SK-N-SH (cell line): ENCODE results near the gene PUS3. TPM values are rescaled to one million over a fixed set of nuclear protein-coding genes. Genes with fewer than 3 reads are reported as not detected.
A peak's percentile ranks its signal among the peaks of the same experiment; 100 is the strongest.

ENCODE experiments used
- CTCF ChIA-PET: fragments of 300-600, 350-600 bp; formaldehyde crosslinking; extraction: SDS; loops from one replicate; lab custom pipeline; 2021; lab: Yijun Ruan, JAX
- POLR2A ChIA-PET: fragments of 350-600 bp; sonication (Branson Sonifier 250); formaldehyde crosslinking; extraction: SDS; loops from one replicate; lab custom pipeline; 2020; ENCODE audit warnings: antibody characterized with exemption, inconsistent platforms; lab: Yijun Ruan, JAX
- DNase-seq: peaks from one replicate; pipeline ENCODE4 v3.0.0; 2012
- H2AFZ ChIP-seq: fragments of 200-600 bp; sonication (generic); 2 replicates; pipeline ENCODE4 v1.8.1; 2016; ENCODE audit warnings: antibody characterized with exemption, mild to moderate bottlenecking, low read depth
- H3F3A ChIP-seq: fragments of 200-600 bp; sonication (generic); replicated peaks from 2 replicates; pipeline ENCODE3; 2016; ENCODE audit warnings: antibody characterized with exemption, mild to moderate bottlenecking; ENCODE audit not compliant: insufficient read depth
- H3K27ac ChIP-seq, 2 experiments: fragments of 200-500 bp in 1 of 2; fragments of 200-600 bp in 1 of 2; sonication (Bioruptor generic) in 1 of 2; sonication (generic), shearing (Covaris generic) in 1 of 2; 2 replicates each; pipeline versions ENCODE4 v1.5.1 to v1.6.1; 2014 to 2016; ENCODE audit warnings: low read depth in 2 of 2, inconsistent platforms in 1 of 2, low read length in 1 of 2, mild to moderate bottlenecking in 1 of 2, mixed read lengths in 1 of 2
- H3K27me3 ChIP-seq: fragments of 200-600 bp; sonication (generic), shearing (Covaris generic); 2 replicates; pipeline ENCODE4 v1.6.1; 2016; ENCODE audit warnings: mixed run types; ENCODE audit not compliant: insufficient read depth
- H3K36me3 ChIP-seq, 2 experiments: fragments of 200-500 bp in 1 of 2; fragments of 200-600 bp in 1 of 2; sonication (Bioruptor generic) in 1 of 2; sonication (generic) in 1 of 2; replicated peaks in 1 of 2; 2 replicates each; pipeline versions ENCODE3 to v1.5.1; 2014 to 2016; ENCODE audit warnings: low read length in 1 of 2, mild to moderate bottlenecking in 1 of 2; ENCODE audit not compliant: insufficient read depth in 2 of 2, control insufficient read depth in 1 of 2
- H3K4me1 ChIP-seq, 2 experiments: fragments of 200-500 bp in 1 of 2; fragments of 200-600 bp in 1 of 2; sonication (Bioruptor generic) in 1 of 2; sonication (generic), shearing (Covaris generic) in 1 of 2; 2 replicates each; pipeline versions ENCODE4 v1.5.1 to v1.6.1; 2014 to 2016; ENCODE audit warnings: low read depth in 1 of 2, low read length in 1 of 2, mixed run types in 1 of 2; ENCODE audit not compliant: insufficient read depth in 2 of 2, control insufficient read depth in 1 of 2
- H3K4me2 ChIP-seq: fragments of 200-600 bp; sonication (generic), shearing (Covaris generic); 2 replicates; pipeline ENCODE4 v1.6.1; 2017; ENCODE audit warnings: mixed run types
- H3K4me3 ChIP-seq, 2 experiments: fragments of 200-500 bp in 1 of 2; fragments of 200-600 bp in 1 of 2; sonication (Bioruptor generic) in 1 of 2; sonication (generic), shearing (Covaris generic) in 1 of 2; 2 replicates each; pipeline versions ENCODE4 v1.5.1 to v1.8.1; 2014 to 2016; ENCODE audit warnings: low read depth in 2 of 2, inconsistent platforms in 1 of 2, low read length in 1 of 2, mild to moderate bottlenecking in 1 of 2, mixed read lengths in 1 of 2, moderate library complexity in 1 of 2
- H3K79me2 ChIP-seq: fragments of 200-600 bp; sonication (generic); 2 replicates; pipeline ENCODE4 v1.8.1; 2017; ENCODE audit warnings: mild to moderate bottlenecking; ENCODE audit not compliant: insufficient read depth
- H3K9ac ChIP-seq: fragments of 200-600 bp; sonication (generic); 2 replicates; pipeline ENCODE4 v1.6.1; 2017; ENCODE audit warnings: mixed run types
- H3K9me2 ChIP-seq: fragments of 200-600 bp; sonication (generic); 2 replicates; pipeline ENCODE4 v1.6.1; 2017; ENCODE audit warnings: mixed run types
- H3K9me3 ChIP-seq: fragments of 200-600 bp; sonication (generic); 2 replicates; pipeline ENCODE4 v1.6.1; 2017; ENCODE audit warnings: mixed run types, mild to moderate bottlenecking, moderate library complexity
- H4K20me1 ChIP-seq: fragments of 200-600 bp; sonication (generic); 2 replicates; pipeline ENCODE4 v1.6.1; 2017; ENCODE audit warnings: mild to moderate bottlenecking, mixed run types; ENCODE audit not compliant: insufficient read depth
- CHD2 ChIP-seq: fragments of 150-350 bp; IDR thresholded peaks from 2 replicates; pipeline ENCODE4 v1.6.1; 2018; ENCODE audit warnings: low read length; ENCODE audit not compliant: partially characterized antibody
- EP300 ChIP-seq, 2 experiments: IDR thresholded peaks; 2 replicates each; pipeline versions ENCODE4 v1.4.0 to v1.6.1; 2012; ENCODE audit warnings: borderline replicate concordance in 1 of 2, low read depth in 1 of 2, low read length in 1 of 2
- EZH2phosphoT487 ChIP-seq: fragments of 200-600 bp; sonication (generic); IDR thresholded peaks from 2 replicates; pipeline ENCODE4 v1.6.1; 2017; ENCODE audit warnings: low read depth, mixed run types, mild to moderate bottlenecking, antibody characterized with exemption, moderate library complexity, borderline replicate concordance
- FOSL2 ChIP-seq: IDR thresholded peaks from 2 replicates; pipeline ENCODE4 v1.4.0; 2012; ENCODE audit warnings: low read depth, mild to moderate bottlenecking, moderate library complexity, borderline replicate concordance
- FOXJ3 ChIP-seq: sonication (generic); formaldehyde crosslinking; IDR thresholded peaks from 2 replicates; pipeline ENCODE4 v1.5.1; 2020; ENCODE audit warnings: mild to moderate bottlenecking, missing genetic modification reagents
- GABPA ChIP-seq: IDR thresholded peaks from 2 replicates; pipeline ENCODE4 v1.4.0; 2012; ENCODE audit warnings: low read depth, mild to moderate bottlenecking
- IRF3 ChIP-seq: fragments of 150-350 bp; IDR thresholded peaks from 2 replicates; pipeline ENCODE4 v1.6.1; 2016; ENCODE audit warnings: mild to moderate bottlenecking, low read depth, low read length
- JUND ChIP-seq: IDR thresholded peaks from 2 replicates; pipeline ENCODE4 v1.4.0; 2012
- MEF2A ChIP-seq: IDR thresholded peaks from 2 replicates; pipeline ENCODE4 v1.4.0; 2012; ENCODE audit warnings: low read depth, borderline replicate concordance
- MXI1 ChIP-seq: IDR thresholded peaks from 2 replicates; pipeline ENCODE4 v1.6.1; 2012; ENCODE audit warnings: mild to moderate bottlenecking, low read depth, low read length, improper control_type of control experiment
- NRF1 ChIP-seq: IDR thresholded peaks from 2 replicates; pipeline ENCODE4 v1.6.1; 2012; ENCODE audit warnings: low read depth, mild to moderate bottlenecking, low read length
- PBX3 ChIP-seq: IDR thresholded peaks from 2 replicates; pipeline ENCODE4; 2012
- RAD21 ChIP-seq: IDR thresholded peaks from 2 replicates; pipeline ENCODE4 v1.6.1; 2012; ENCODE audit warnings: mild to moderate bottlenecking, low read length
- REST ChIP-seq: IDR thresholded peaks from 2 replicates; pipeline ENCODE4 v1.6.1; 2012; ENCODE audit warnings: mild to moderate bottlenecking, low read depth, low read length, moderate library complexity
- RXRA ChIP-seq: IDR thresholded peaks from 2 replicates; pipeline ENCODE4 v1.4.0; 2012; ENCODE audit warnings: low read depth, mild to moderate bottlenecking, borderline replicate concordance
- SIN3A ChIP-seq: IDR thresholded peaks from 2 replicates; pipeline ENCODE4 v1.6.1; 2012; ENCODE audit warnings: low read depth, mild to moderate bottlenecking, low read length, moderate library complexity, borderline replicate concordance
- SMC3 ChIP-seq: IDR thresholded peaks from 2 replicates; pipeline ENCODE4 v1.6.1; 2012; ENCODE audit warnings: low read depth, low read length, improper control_type of control experiment
- TAF1 ChIP-seq: IDR thresholded peaks from 2 replicates; pipeline ENCODE4 v1.6.1; 2012; ENCODE audit warnings: low read depth, mild to moderate bottlenecking, low read length, moderate library complexity, borderline replicate concordance
- TCF12 ChIP-seq: IDR thresholded peaks from 2 replicates; pipeline ENCODE4 v1.4.0; 2012
- TEAD4 ChIP-seq: IDR thresholded peaks from 2 replicates; pipeline ENCODE4 v1.4.0; 2012; ENCODE audit warnings: mild to moderate bottlenecking, borderline replicate concordance; ENCODE audit not compliant: insufficient read depth
- USF1 ChIP-seq: IDR thresholded peaks from 2 replicates; pipeline ENCODE4 v1.4.0; 2012; ENCODE audit warnings: low read depth, borderline replicate concordance
- YY1 ChIP-seq: IDR thresholded peaks from 2 replicates; pipeline ENCODE4 v1.4.0; 2012; ENCODE audit warnings: low read depth, mild to moderate bottlenecking
- ZBTB33 ChIP-seq: IDR thresholded peaks from 2 replicates; pipeline ENCODE4 v1.4.0; 2012; ENCODE audit warnings: low read depth, borderline replicate concordance
- WGBS: methylation state at CpG from one replicate; pipeline ENCODE4 v1.1.6; 2017; ENCODE audit warnings: low lambda C conversion rate; 5-methylcytosine and 5-hydroxymethylcytosine counted together
- polyA plus RNA-seq, 3 experiments: library from polyadenylated mRNA; depleted of rRNA; stranded (reverse); fragments of >200 nt; gene quantifications; 2 replicates each; pipeline ENCODE4 v1.2.3, GENCODE V29; 2012

Gene PUS3
- polyA plus RNA-seq, 1 of the 3 experiments (the other 2 are of a cell fraction): 7.0 TPM

- TF ChIP-seq CHD2: peak; percentile 19
- no peak for TF ChIP-seq MEF2A
- TF ChIP-seq RAD21: peak; percentile 98
- no peak for TF ChIP-seq RXRA
- TF ChIP-seq EZH2phosphoT487: no peak
- no peak for TF ChIP-seq GABPA
- TF ChIP-seq IRF3: no peak
- no peak for TF ChIP-seq TEAD4
- no peak for TF ChIP-seq PBX3
- no peak for TF ChIP-seq TCF12
- TF ChIP-seq ZBTB33: no peak
- TF ChIP-seq MXI1: no peak
- TF ChIP-seq USF1: no peak
- no peak for TF ChIP-seq SIN3A
- no peak for TF ChIP-seq FOXJ3
- no peak for TF ChIP-seq JUND
Measured at GRCh38 chr11:125923012-125923579, 20.1 kb upstream of the PUS3 start (continued).

- no peaks in the 10 kb centered on the region for H3F3A ChIP-seq
- no peak overlapping the region for H3K4me2 ChIP-seq
- no peak overlapping the region for H3K4me3 ChIP-seq
- H3K9ac ChIP-seq: no peak overlapping the region
- H3K9me2 ChIP-seq: no peaks in the 10 kb centered on the region
- ChIA-PET CTCF (interaction anchor here (0.8 to 5.3 kb wide), 14 partner anchors 10 to 388 kb away, joined by 3 to 22 read pairs (median 6); no protein-coding TSS in a partner anchor), POLR2A (no interaction called here)
- no peak overlapping the region for H2AFZ ChIP-seq
- H3K27me3 ChIP-seq: peaks cover 46% of the 10 kb centered on the region; the same call in 1 of the 2 replicates
- no peak for DNase-seq
- H3K79me2 ChIP-seq: no peaks in the 10 kb centered on the region
- 53% methylated on average over 3 of the region's 3 CpGs for WGBS
- no peak overlapping the region for H3K27ac ChIP-seq
- H3K4me1 ChIP-seq: peaks cover 0 to 26% of the 10 kb centered on the region in 2 experiments; a peak in 1 of 4 replicates
- H3K36me3 ChIP-seq: no peaks in the 10 kb centered on the region
- H4K20me1 ChIP-seq: no peaks in the 10 kb centered on the region
- H3K9me3 ChIP-seq: no peaks in the 10 kb centered on the region
- no peak for TF ChIP-seq SIN3A
- TF ChIP-seq TCF12: no peak
- TF ChIP-seq YY1: no peak
- TF ChIP-seq NRF1: no peak
- no peak for TF ChIP-seq FOSL2
- no peak for TF ChIP-seq TAF1
- TF ChIP-seq EP300 (IDR thresholded peaks at IDR 0.05; ENCODE audit: borderline replicate concordance in 1 of 2, low read depth in 1 of 2, low read length in 1 of 2): no peak
- no peak for TF ChIP-seq IRF3
- no peak for TF ChIP-seq REST
- no peak for TF ChIP-seq GABPA
- TF ChIP-seq SMC3: no peak
Measured at GRCh38 chr11:125922156-125922555, 19.1 kb upstream of the PUS3 start.
